Peyer's patch (tissue), 4 donors: ENCODE measurements around the gene EDA. TPM values are rescaled to one million over a fixed set of nuclear protein-coding genes. Genes with fewer than 3 reads are reported as not detected.

ENCODE experiments used
- DNase-seq, 3 donors: peaks; one replicate each; pipeline ENCODE4 v3.0.0-alpha.2; 2017 to 2019
- H3K27ac ChIP-seq, 4 donors: fragments of 200-600 bp; sonication (generic); one replicate each; pipeline ENCODE4 v1.5.1; 2016 to 2019
- H3K27me3 ChIP-seq, 2 donors: fragments of 200-600 bp; sonication (generic); one replicate each; pipeline ENCODE4 v1.5.1; 2019
- H3K36me3 ChIP-seq, 3 donors: fragments of 200-600 bp; sonication (generic); one replicate each; pipeline ENCODE4 v1.5.1; 2016 to 2019
- H3K4me1 ChIP-seq, 4 donors: fragments of 200-600 bp; sonication (generic); one replicate each; pipeline ENCODE4 v1.5.1; 2016 to 2019
- H3K4me3 ChIP-seq, 4 donors: fragments of 200-600 bp; sonication (generic); 1 replicate in 3 of 4; 2 replicates in 1 of 4; pipeline ENCODE4 v1.5.1; 2016 to 2019; ENCODE audit warnings: mild to moderate bottlenecking in 1 of 4
- H3K9me3 ChIP-seq, 4 donors: fragments of 200-600 bp; sonication (generic); one replicate each; pipeline ENCODE4 v1.5.1; 2016 to 2019; ENCODE audit warnings: mild to moderate bottlenecking in 1 of 4
- POLR2A ChIP-seq, 2 donors: fragments of 450-650 bp; IDR thresholded peaks; one replicate each; pipeline ENCODE4 v1.5.1; 2017; ENCODE audit warnings: antibody characterized with exemption in 2 of 2, mild to moderate bottlenecking in 2 of 2, moderate library complexity in 2 of 2
- total RNA-seq, 4 donors: library from RNA; depleted of rRNA; stranded (reverse); fragments of >200 nt; gene quantifications; one replicate each; pipeline ENCODE4 v1.1.0, GENCODE V29; 2016
- TF ChIP-seq, protein P1 (sequence below), 6 experiments: fragments of 450-650 bp in 4 of 6; fragments of 200-600 bp in 2 of 6; sonication (generic) in 1 of 6; IDR thresholded peaks; one replicate each; pipeline ENCODE4 v1.5.1; 2017 to 2019; ENCODE audit warnings: antibody characterized with exemption in 6 of 6, mild to moderate bottlenecking in 3 of 6, moderate library complexity in 1 of 6

The EDA gene
- total RNA-seq, 4 donors from 2014 or later: 0.18 to 1.3 (median 1.0) TPM; not detected in 1

DNA sequence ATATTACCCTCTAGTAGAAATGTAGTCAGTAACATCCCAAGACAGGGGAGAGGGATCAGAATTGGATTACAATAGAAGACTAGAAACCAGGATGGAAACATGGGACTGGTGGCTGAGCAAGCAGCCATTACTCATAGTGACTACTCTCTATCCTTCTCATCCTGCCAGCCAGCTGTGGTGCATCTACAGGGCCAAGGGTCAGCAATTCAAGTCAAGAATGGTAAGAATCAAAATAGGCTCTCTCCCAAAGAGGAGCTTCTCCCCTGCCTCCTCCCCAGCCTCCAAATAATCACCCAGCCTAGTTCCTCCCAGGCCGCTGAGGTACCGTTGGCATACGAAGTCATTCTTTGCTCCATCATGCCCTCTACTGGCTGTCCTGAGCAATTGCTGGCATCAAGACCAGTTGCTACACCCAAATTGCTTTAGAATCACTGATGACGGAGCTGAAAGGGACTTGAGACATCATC lies 414.4 kb downstream of the EDA start:
- no peak overlapping the region for H3K4me3 ChIP-seq
- H3K4me1 ChIP-seq: no peaks in the 10 kb centered on the region
- TF ChIP-seq, protein P1, sequence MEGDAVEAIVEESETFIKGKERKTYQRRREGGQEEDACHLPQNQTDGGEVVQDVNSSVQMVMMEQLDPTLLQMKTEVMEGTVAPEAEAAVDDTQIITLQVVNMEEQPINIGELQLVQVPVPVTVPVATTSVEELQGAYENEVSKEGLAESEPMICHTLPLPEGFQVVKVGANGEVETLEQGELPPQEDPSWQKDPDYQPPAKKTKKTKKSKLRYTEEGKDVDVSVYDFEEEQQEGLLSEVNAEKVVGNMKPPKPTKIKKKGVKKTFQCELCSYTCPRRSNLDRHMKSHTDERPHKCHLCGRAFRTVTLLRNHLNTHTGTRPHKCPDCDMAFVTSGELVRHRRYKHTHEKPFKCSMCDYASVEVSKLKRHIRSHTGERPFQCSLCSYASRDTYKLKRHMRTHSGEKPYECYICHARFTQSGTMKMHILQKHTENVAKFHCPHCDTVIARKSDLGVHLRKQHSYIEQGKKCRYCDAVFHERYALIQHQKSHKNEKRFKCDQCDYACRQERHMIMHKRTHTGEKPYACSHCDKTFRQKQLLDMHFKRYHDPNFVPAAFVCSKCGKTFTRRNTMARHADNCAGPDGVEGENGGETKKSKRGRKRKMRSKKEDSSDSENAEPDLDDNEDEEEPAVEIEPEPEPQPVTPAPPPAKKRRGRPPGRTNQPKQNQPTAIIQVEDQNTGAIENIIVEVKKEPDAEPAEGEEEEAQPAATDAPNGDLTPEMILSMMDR (IDR thresholded peaks at IDR 0.05): peak in 4 of 6 experiments; percentile 33 to 60 (median 52)
- TF ChIP-seq POLR2A (IDR thresholded peaks at IDR 0.05): no peak
- H3K27ac ChIP-seq: no peak overlapping the region
- H3K27me3 ChIP-seq: no peaks in the 10 kb centered on the region
- no peaks in the 10 kb centered on the region for H3K36me3 ChIP-seq
- DNase-seq: peak in 1 of 3 donors; percentile 65
- H3K9me3 ChIP-seq: no peaks in the 10 kb centered on the region

DNA sequence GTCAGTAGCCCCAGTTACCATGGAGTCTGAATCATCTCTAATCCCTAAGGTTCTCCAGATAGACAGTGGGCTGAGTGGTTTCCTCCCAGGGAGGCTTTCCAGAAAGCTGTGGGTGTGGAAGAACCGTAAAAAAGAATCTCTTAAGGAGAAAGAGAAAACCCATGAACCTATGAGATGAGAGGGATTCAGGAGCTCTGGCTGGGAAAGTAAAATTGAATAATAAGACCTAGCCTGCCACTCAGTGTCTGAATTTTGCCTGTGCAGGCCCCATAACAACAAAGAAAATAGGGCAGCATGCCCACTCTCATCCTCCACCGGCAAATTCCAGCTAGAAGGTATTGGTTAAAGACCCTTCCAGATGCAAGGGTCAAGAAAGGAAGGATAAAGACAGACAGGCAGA lies 416.9 kb downstream of the EDA start:
- no peaks in the 10 kb centered on the region for H3K36me3 ChIP-seq
- DNase-seq: no peak
- H3K4me3 ChIP-seq: no peak overlapping the region
- H3K4me1 ChIP-seq: no peaks in the 10 kb centered on the region
- H3K9me3 ChIP-seq: no peaks in the 10 kb centered on the region
- TF ChIP-seq POLR2A (IDR thresholded peaks at IDR 0.05): no peak
- TF ChIP-seq, protein P1 (IDR thresholded peaks at IDR 0.05): no peak
- H3K27ac ChIP-seq: no peak overlapping the region
- no peaks in the 10 kb centered on the region for H3K27me3 ChIP-seq

DNA sequence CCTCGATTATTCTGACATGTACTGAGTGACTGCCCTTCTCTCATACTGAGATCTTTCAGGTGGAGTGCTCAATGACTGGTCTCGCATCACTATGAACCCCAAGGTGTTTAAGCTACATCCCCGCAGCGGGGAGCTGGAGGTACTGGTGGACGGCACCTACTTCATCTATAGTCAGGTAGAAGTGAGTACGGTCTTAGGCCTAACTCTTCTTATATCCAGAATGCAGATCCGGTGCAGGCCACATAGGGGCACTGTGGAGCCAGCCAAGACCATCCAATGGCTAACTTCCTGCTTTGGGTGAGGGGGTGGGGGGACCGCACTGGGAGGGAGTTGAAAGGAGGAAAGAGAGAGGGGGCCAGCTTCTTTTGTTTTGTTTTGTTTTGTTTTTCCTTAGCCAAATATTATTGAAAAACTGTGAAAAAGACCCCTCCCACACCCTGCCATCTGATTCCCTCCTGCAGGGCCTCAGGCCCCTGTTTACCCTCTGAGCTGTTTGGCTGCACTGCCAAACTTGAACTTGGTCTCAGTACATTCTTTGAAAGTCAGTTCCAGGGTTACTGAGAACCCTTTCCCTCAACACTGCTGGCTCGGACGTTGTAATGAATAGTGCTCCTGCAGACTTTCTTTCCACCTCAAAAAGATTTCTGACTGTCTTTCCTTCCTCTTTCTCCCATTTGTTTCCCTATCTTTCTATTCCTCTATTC lies 417.6 kb downstream of the EDA start:
- no peaks in the 10 kb centered on the region for H3K4me1 ChIP-seq
- TF ChIP-seq POLR2A (IDR thresholded peaks at IDR 0.05): no peak
- TF ChIP-seq, protein P1 (IDR thresholded peaks at IDR 0.05): peak in 4 of 6 experiments; percentile 14 to 19 (median 16)
- no peak for DNase-seq
- no peak overlapping the region for H3K4me3 ChIP-seq
- no peaks in the 10 kb centered on the region for H3K36me3 ChIP-seq
- H3K27ac ChIP-seq: no peak overlapping the region
- no peaks in the 10 kb centered on the region for H3K27me3 ChIP-seq
- no peaks in the 10 kb centered on the region for H3K9me3 ChIP-seq

DNA sequence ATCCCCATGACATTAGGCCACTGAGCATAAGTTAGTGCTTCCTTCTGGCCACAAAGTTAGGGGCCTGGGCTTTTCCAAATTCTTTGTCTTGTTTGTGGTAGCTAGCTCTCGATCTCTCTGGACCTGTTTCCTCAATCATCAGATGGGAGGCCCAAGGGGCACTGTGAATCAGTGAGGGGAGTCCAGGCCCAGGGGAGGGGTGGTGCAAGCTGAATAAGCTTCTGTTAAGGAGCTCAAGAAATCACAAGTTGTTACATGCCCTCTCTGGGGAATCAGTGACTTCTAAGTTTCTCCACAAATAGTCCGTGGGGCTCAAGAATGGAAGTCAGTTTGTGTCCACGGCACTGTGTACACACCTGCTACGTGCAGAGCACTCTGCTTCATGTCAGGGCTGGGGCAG lies 418.7 kb downstream of the EDA start:
- DNase-seq: no peak
- TF ChIP-seq, protein P1 (IDR thresholded peaks at IDR 0.05): no peak
- TF ChIP-seq POLR2A (IDR thresholded peaks at IDR 0.05): no peak
- Histone ChIP-seq H3K27ac (no peak overlapping the region), H3K27me3 (no peaks in the 10 kb centered on the region), H3K4me3 (no peak overlapping the region), H3K36me3 (no peaks in the 10 kb centered on the region), H3K4me1 (no peaks in the 10 kb centered on the region), H3K9me3 (no peaks in the 10 kb centered on the region)

DNA sequence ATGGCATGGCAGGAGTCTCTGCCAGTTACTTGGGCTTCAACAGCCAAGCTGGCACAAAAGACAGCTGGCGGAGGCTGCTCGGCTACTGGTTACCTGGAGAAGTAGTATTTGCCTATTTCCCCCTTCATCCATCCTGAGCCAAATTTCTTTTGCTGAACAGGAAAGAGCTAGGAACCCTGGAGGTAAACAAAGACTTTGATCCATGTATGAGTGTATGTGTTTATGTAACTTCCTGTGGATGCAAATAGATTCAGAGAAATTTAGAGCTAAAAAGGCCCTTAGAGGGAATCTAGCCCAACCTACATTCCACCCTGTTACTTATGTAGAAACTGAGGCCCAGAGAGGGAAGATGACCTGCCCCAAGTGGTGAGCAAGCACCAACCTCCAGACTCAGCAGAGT lies 422.6 kb downstream of the EDA start:
- Histone ChIP-seq H3K36me3 (no peaks in the 10 kb centered on the region), H3K27me3 (no peaks in the 10 kb centered on the region), H3K4me1 (no peaks in the 10 kb centered on the region), H3K27ac (no peak overlapping the region), H3K4me3 (no peak overlapping the region), H3K9me3 (no peaks in the 10 kb centered on the region)
- DNase-seq: no peak
- TF ChIP-seq, protein P1 (IDR thresholded peaks at IDR 0.05): no peak
- TF ChIP-seq POLR2A (IDR thresholded peaks at IDR 0.05): no peak
